ENCODE measurements around the gene KRT3. TPM values are rescaled to one million over a fixed set of nuclear protein-coding genes. Genes with fewer than 3 reads are reported as not detected.

The KRT3 gene
- total RNA-seq, 1 experiment from 2014 or later = not detected

DNA sequence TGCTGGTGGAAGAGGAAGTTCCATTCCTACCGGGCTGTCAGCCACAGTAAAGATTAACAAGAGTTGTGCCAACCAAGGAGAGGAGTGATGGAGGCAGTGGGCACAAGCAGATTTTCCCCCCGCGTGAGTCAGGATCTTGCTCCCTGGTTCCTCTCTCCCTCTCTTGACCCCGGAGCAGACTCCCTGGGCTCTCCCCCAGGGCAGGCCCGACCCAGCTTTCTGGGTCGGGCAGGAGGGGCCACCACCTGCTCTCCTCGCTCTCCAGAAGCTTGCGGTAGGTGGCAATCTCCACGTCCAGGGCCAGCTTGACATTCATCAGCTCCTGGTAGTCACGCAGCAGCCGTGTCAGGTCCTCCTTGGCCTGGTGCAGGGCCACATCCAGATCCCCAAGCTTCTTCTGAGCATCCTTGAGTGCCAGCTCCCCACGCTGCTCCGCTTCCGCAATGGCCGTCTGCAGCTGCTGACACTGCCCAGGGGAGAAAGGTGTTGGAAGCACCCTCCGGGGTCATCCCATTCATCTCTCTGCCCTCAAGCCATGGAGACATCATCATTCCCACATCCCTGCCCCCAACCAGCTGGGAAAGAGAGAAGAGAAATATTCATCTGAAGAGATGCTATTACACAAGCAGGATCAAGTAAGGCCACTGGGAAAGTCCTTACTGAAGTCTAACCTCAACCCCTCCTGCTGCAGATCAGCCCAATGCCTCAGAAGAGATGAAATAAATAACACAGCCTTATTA, 27.0 kb upstream of the KRT3 start:
- Mint-ChIP-seq H3K4me3 (ENCODE audit: unreplicated experiment) (no peak overlapping the region), H3K36me3 (ENCODE audit: insufficient read depth, unreplicated experiment) (no peaks in the 10 kb centered on the region), H3K4me1 (ENCODE audit: insufficient read depth, unreplicated experiment) (no peaks in the 10 kb centered on the region), H3K9me3 (ENCODE audit: unreplicated experiment) (no peaks in the 10 kb centered on the region), H3K27ac (ENCODE audit: low read depth, unreplicated experiment) (no peak overlapping the region), H3K27me3 (ENCODE audit: insufficient read depth, unreplicated experiment) (peaks cover 30% of the 10 kb centered on the region)
- TF ChIP-seq, protein P1, sequence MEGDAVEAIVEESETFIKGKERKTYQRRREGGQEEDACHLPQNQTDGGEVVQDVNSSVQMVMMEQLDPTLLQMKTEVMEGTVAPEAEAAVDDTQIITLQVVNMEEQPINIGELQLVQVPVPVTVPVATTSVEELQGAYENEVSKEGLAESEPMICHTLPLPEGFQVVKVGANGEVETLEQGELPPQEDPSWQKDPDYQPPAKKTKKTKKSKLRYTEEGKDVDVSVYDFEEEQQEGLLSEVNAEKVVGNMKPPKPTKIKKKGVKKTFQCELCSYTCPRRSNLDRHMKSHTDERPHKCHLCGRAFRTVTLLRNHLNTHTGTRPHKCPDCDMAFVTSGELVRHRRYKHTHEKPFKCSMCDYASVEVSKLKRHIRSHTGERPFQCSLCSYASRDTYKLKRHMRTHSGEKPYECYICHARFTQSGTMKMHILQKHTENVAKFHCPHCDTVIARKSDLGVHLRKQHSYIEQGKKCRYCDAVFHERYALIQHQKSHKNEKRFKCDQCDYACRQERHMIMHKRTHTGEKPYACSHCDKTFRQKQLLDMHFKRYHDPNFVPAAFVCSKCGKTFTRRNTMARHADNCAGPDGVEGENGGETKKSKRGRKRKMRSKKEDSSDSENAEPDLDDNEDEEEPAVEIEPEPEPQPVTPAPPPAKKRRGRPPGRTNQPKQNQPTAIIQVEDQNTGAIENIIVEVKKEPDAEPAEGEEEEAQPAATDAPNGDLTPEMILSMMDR (IDR thresholded peaks at IDR 0.05; ENCODE audit: unreplicated experiment) = no peak
- ChIA-PET CTCF (interaction anchor here (0.6 to 1.2 kb wide), 3 partner anchors 9 to 18 kb away, joined by 3 read pairs; no protein-coding TSS in a partner anchor), POLR2A (no interaction called here)
- no peak for DNase-seq (ENCODE audit: unreplicated experiment)
- intact Hi-C loops (cut with micrococcal nuclease) = no loop called here
- no TSS peak for BruUV-seq (replicated peaks)

- POLR2A ChIA-PET = interaction anchor here (0.6 kb wide), 2 partner anchors 115 to 165 kb away, joined by 3 to 4 read pairs; no protein-coding TSS in a partner anchor
- no peak overlapping the region for H3K27ac Mint-ChIP-seq (ENCODE audit: low read depth, unreplicated experiment)
Observed at GRCh38 chr12:52821826-52822660, 26.1 kb upstream of the KRT3 start.

GRCh38 chr12:52821071-52821730, 25.3 kb upstream of the KRT3 start:
- intact Hi-C loops (cut with micrococcal nuclease) = no loop called here
- Mint-ChIP-seq H3K36me3 (ENCODE audit: insufficient read depth, unreplicated experiment) (no peaks in the 10 kb centered on the region), H3K27ac (ENCODE audit: low read depth, unreplicated experiment) (no peak overlapping the region), H3K9me3 (ENCODE audit: unreplicated experiment) (no peaks in the 10 kb centered on the region), H3K4me1 (ENCODE audit: insufficient read depth, unreplicated experiment) (no peaks in the 10 kb centered on the region), H3K4me3 (ENCODE audit: unreplicated experiment) (no peak overlapping the region), H3K27me3 (ENCODE audit: insufficient read depth, unreplicated experiment) (peaks cover 43% of the 10 kb centered on the region)
- CTCF ChIA-PET = interaction anchor here (0.6 to 1.1 kb wide), 2 partner anchors 127 to 543 kb away, joined by 3 to 4 read pairs; no protein-coding TSS in a partner anchor
- POLR2A ChIA-PET = interaction anchor here (0.6 to 1.5 kb wide), 2 partner anchors 13 to 114 kb away, joined by 3 read pairs; no protein-coding TSS in a partner anchor
- BruUV-seq (replicated peaks) = no TSS peak
- no peak for DNase-seq (ENCODE audit: unreplicated experiment)
- TF ChIP-seq, protein P1 (IDR thresholded peaks at IDR 0.05; ENCODE audit: unreplicated experiment) = no peak

More at GRCh38 chr12:52821826-52822660, 26.1 kb upstream of the KRT3 start:
- no peak for DNase-seq (ENCODE audit: unreplicated experiment)
- Mint-ChIP-seq H3K9me3 (ENCODE audit: unreplicated experiment) (no peaks in the 10 kb centered on the region), H3K27me3 (ENCODE audit: insufficient read depth, unreplicated experiment) (peaks cover 39% of the 10 kb centered on the region), H3K4me3 (ENCODE audit: unreplicated experiment) (no peak overlapping the region), H3K36me3 (ENCODE audit: insufficient read depth, unreplicated experiment) (no peaks in the 10 kb centered on the region), H3K4me1 (ENCODE audit: insufficient read depth, unreplicated experiment) (no peaks in the 10 kb centered on the region)
- no TSS peak for BruUV-seq (replicated peaks)
- intact Hi-C loops (cut with micrococcal nuclease) = no loop called here
- TF ChIP-seq, protein P1 (IDR thresholded peaks at IDR 0.05; ENCODE audit: unreplicated experiment) = no peak
- CTCF ChIA-PET = interaction anchor here (0.7 to 1.2 kb wide), 2 partner anchors 19 to 702 kb away, joined by 3 read pairs; no protein-coding TSS in a partner anchor

Measured in MCF 10A (cell line).